Activated T-cell treated with anti-CD3 and anti-CD28 coated beads for 4 hours (primary cell): Measurements from ENCODE around the gene YPEL1.
"Not testable (repeated sequence)": the region's sequence is repeated elsewhere in the genome, so short reads cannot be mapped to it uniquely, and the experiment has no call there.

Experiments
- DNase-seq: peaks from one replicate; pipeline ENCODE4 v3.0.0-alpha.2; 2020

The YPEL1 gene

DNA sequence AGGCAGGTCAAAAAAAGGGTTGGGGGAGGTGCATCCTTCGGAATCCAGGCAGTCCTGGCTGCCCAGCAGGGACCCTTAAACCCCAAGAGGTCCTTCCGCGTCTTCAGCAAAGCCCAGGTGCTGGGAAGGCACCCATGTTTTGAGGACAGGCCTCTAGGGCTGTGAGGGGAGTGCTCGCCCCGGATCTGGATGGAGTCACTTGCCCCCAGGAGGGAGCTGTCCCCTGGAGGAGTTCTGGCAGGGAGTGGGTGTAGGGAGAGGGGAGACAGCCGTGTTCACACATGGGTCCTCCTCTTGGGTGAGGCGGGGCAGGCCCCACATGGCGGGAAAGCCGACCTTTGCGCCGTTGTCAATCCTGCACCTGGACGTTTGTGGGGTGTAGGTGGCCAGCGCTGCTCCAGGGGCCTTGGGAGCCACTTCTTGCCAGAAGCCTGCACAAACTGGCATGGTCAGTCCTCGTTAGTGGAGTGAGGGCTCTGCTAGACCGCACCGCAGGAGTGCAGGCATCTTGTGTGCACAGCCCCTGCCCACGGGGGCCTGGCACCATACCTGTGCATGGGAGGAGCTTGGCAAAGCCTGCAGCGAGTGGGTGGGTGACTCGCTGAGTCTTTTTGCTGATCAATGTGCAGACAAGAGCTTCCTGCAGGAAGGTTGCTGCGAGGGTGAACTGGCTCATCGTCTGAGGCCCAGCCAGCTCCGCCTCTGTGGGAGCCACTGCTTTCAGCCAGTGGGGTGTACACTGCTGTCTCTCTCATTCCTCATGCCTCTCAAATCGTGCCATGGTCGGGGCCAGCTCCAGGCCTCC is 53.8 kb downstream of the YPEL1 start:
- no peak for DNase-seq

DNA sequence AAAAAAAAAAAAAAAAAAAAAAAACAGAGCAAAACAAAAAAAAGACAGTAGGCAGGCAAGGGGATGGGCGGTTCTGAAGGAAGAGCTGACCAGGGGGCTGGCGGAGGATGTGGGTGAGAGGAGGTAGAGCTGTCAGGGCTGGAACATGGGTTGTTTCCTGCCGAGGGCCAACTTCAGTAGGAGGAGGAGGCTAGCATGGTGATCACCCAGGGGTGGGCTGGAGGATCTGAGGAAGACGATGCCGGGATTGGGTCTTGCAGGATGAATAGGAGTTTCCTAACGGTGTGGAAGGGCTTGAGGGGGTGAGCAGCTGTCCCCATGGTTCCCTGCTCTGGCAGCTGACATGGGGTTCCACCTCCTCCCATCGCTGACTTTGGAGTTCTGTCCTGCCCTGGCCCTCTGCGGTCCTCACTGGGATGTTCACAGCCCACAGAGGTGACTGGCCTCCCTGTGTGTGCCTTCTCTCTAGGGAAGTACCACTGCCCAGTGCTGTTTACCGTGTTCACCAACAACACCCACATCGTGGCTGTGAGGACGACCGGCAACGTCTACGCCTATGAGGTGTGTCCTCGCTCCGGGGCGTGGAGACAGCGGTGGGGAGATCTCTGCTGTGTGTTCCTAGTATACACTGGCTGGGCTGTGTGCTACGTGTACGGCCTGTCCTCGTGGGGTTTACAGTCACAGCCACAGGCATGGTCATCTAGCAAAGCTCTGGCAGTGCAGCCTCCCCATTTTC is 54.6 kb downstream of the YPEL1 start:
- no peak for DNase-seq

DNA sequence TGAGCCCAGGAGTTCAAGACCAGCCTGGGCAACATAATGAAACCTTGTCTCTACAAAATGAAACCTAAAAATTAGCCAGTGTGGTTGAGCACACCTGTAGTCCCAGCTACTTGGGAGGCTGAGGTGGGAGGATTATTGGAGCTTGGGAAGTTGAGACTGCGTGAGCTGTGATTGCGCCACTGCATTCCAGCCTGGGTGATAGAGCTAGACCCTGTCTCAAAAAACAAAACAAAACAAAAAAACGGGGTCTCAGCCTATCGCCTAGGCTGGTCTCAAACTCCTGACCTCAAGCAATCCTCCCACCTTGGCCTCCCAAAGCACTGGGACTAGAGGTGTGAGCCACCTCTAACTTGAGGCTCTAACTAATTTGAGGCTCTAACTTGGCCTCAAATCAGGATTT is 56.2 kb downstream of the YPEL1 start:
- no peak for DNase-seq

DNA sequence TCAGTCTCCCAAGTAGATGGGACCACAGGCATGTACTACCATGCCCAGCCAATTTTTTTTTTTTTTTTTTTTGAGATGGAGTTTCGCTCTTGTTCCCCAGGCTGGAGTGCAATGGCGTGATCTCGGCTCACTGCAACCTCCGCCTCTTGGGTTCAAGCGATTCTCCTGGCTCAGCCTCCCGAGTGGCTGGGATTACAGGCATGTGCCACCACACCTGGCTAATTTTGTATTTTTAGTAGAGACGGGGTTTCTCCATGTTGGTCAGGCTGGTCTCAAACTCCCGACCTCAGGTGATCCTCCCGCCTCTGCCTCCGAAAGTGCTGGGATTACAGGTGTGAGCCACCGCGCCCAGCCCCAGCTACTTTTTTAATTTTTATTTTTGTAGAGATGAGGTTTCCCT is 56.8 kb downstream of the YPEL1 start:
- not testable (repeated sequence) for DNase-seq

DNA sequence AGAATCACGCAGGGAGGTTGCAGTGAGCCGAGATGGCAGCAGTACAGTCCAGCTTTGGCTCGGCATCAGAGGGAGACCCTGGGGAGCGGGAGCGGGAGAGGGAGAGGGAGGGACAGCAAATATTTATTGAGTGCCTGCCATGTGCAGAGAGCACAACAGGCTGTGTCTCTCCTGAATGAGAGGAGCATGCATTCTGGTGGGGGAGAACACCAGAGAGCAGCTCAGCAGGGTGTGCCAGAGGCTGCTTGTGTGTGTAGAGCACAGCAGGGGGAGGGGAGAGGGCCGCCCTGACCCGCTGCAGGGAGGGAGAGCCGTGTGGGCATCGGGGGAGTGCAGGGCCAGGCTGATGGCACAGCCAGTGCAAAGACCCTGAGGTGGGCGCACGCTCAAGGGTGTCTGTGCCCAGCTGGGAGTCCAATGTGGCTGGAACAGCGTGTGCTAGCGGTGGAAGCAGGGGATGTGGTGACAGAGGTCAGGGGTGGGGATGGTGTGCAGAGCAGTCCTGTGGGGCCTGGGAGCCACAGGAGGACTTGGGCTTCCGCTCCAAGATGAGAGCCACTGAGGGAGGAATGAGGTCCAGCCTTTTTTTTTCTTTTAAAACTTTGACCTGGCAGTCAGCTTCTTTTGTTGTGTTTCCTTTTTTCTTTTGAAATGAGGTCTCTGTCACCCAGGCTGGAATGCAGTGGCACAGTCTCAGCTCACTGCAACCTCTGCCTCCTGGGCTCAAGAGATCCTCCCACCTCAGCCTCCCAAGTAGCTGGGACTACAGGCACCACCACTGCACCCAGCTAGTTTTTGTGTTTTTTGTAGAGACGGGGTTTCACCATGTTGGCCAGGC is 57.8 kb downstream of the YPEL1 start:
- no peak for DNase-seq

DNA sequence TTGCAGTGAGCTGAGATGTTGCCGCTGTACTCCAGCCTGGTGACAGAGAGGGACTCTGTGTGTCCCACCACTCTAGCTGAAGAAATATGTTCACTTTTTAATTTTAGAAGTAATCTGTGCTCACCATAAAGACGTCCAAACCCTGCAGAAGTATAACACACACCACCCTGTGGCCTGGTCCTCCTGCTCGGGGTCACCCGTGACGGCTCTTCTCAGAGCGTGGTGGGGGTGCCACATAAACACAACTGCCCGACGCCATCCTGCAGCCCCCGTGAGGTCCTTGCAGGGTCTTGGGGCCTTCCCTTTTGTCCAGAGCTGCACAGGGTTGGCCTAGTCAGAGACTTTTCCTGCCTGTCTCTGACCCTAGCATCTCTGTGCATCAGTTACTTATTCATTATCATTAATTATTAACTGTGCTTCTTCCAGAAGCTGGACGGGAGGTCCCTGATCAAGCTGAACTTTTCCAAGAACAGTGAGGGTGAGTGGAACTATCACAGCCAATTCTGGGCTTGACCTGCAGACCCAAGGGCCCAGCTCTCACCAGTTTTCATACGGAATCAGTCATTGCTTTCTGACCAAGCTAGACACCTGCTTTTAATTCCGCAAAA is 60.9 kb downstream of the YPEL1 start:
- no peak for DNase-seq

DNA sequence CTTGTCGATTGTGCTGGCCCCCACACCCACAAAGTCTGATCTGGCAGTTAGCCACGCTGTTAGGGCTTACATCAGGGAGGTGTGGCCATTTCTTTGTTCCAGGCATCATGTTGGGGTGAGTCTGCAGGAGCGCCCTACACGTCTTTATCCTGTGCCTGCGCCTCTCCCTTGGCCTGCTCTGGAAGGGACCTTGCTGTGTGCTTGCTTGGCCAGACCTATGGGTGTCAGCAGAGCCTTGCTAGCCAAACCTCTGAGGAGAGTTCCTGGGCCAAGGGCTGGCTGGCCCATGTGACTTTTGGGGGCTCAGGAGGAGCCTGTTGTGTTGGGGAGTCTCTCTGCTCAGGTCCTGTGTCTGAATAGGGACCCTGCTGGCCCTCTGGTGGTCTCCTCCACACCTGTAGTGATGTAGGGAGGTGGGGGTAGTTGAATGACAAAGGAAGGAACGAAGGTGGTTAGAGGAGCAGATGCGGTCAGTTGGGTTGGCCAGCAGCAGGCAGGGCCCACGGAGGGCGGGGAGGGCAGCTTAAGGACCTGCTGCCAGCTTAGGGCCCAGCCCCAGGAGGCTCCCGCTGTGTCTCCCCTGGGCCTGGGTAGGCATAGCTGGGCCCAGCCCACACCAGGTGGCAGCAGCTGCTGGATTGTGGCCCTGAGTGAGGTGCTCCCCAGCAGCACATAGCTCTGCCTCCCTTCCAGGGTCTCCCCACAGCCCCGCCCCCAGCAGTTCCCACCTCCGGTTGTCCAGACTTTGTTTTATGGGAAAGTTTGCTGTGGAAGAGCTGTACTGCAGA is 61.9 kb downstream of the YPEL1 start:
- no peak for DNase-seq

DNA sequence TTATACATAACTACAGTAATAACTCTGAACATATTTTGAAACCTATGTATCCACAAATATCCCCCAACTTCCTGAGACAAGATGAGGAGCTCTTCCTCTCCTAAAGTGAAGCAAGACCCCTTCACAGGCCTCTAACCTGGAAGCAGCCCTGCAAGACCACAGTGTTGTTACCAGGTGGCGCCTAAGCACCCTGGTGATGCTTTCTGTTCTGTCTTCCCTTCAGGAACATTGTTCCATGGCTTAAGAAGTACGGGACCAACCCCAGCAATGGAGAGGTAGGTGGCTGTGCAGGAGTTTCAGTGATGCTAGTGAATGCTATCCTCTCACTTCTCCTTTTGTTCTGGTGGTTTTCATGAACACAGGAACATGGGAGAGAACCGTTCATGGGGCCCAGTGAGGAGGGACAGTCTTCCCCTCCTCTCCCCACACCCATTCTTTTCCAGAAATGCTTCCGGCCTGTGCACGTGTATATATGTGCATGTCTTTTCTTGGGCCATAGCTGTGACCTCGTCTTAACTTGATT is 63.4 kb downstream of the YPEL1 start:
- DNase-seq, result no peak

DNA sequence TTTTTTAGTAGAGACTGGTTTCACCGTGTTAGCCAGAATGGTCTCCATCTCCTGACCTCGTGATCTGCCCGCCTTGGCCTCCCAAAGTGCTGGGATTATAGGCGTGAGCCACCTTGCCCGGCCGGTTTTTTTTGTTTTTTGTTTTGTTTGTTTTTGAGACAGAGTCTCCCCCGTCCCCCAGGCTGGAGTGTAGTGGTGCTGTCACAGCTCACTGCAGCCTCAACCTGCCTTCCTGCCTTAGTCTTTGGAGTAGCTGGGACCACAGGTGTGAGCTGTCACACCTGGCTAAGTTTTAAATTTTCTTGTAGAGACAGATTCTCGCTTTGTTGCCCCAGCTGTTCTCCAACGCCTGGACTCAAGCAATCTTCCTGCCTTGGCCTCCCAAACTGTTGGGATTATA is 66.6 kb downstream of the YPEL1 start:
- DNase-seq, result no peak

DNA sequence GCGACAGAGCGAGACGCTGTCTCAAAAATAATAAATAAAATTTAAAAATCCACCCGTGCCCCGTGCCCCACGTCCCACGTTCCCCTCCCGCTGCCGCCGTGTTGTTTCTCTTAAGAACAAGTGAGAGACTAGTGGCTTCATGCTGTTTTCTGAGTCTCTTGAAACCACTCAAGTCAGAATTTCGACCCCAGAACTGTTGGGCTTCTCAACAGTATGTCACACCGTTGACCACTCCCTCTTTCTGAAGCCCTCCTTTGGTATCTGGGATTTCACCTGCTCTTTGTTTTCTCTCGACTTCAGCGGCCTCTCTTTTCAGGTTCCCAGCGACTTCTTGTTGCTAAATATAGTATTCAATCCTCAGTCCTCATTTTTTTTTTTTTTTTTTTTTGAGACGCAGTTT is 68.8 kb downstream of the YPEL1 start:
- no peak for DNase-seq

DNA sequence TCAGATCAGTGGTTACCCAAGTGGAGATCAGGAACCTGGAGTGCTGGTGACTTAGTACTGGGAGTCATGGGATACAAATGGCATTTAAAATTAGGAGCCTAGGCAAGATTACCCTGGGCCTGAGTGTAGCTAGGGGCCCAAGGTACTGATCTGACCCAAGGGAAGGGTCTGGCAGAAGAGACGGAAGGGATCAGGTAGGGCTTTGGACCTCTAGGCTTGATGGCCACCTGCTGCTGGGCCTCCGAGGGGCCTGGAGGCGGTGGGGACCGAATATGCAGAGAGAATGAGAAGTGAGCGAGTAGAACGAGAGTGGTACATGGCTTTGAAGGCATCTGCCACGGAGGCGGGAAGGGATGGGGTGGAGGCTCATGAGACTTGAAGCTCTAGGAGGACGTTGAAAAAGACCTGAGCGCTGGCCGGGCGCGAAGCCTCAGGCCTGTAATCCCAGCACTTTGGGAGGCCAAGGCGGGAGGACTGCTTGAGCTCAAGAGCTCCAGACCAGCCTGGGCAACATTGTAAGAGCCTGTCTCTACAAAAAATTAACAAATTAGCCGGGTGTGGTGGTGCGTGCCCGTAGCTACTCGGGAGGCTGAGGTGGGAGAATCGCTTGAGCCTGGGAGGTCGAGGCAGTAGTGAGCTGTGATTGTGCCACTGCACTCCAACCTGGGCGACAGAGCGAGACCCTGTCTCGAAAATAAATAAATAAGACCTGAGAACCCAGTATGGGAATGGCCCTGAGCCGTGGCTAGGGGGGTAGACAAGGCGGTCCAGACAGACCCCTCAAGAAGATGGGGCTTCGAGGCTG is 70.3 kb downstream of the YPEL1 start:
- DNase-seq, result no peak

DNA sequence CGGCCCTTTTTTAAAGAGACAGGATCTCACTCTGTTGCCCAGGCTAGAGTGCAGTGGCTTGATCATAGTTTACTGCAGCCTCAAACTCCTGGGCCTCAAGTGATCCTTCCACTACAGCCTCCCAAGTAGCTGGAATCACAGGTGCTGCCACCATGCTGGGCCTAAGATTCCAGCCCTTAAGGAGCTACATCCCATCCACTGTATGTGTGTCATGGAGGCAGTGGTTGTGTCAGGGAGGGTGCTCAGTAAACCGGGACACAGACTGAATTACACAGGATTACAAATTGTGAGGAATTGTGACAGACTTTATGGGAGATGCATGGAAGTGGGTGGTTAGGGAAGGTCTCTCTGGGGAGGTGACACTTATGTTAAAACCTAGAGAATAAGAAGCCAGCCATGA is 71.9 kb downstream of the YPEL1 start:
- no peak for DNase-seq

DNA sequence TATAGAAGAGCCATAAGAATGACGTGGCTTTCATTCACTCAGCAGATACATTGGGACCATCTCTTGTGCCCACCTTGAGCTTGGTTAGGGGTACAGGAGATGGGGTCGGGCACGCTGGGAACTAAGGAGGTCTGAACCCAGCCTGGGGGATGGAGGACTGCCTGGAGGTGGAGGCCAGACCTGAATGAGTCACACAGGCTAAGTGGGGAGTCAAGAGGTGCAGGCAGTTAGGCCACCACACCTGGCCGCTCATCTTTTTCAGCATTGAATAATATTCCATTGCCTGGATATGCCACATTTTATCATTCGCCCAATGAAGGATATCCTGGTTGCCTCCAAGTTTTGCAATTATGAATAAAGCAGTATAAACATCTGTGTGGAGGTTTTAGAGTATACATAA is 73.6 kb downstream of the YPEL1 start:
- no peak for DNase-seq

DNA sequence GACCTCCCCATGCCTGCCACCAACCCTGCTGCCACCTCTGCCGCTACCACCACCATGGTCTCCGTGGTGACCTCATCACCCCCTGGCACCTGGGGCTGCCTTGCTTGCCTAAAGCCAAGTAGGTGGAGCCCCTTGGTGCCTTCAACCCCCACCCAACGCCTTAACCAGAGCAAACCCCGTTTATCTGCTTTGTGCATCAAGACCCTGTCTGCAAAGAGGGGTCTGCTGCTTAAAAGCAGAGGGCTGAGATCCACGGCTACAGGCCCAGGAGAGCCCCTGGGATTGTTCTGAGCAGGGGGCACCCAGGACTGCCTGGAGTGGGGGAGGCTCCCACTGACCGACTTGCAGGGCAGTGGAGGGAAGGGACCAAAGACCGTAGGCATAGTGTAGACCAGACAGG is 74.7 kb downstream of the YPEL1 start:
- no peak for DNase-seq

DNA sequence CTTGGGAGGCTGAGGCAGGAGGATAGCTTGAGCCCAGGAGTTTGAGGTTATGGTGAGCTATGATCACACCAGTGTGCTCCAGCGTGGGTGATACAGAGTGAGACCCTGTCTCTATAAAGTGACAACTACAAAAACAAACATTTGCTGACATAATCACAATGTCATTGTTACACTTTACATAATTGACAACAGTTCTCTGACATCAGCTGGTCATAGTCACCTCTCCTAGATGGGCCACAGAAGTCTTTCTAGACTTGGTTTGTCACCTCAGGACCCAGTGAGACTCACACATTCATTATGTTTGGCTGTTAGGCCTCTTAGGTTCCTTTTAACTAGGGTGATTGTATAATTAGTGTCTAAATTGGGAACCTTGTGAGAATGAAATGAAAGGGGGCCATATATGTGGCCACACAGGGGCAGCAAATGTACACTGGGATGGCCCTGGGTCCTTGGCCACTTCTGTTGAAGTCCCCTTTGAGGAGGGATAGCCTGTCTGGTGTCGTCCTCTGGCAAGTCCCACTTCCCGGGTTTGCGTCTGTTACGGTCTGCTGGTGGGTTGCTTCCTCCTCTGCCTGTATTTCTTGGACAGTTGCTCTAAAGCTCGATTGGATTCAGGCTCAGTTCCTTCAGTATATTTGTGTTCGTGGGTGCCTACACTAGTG is 75.6 kb downstream of the YPEL1 start:
- DNase-seq, result no peak

DNA sequence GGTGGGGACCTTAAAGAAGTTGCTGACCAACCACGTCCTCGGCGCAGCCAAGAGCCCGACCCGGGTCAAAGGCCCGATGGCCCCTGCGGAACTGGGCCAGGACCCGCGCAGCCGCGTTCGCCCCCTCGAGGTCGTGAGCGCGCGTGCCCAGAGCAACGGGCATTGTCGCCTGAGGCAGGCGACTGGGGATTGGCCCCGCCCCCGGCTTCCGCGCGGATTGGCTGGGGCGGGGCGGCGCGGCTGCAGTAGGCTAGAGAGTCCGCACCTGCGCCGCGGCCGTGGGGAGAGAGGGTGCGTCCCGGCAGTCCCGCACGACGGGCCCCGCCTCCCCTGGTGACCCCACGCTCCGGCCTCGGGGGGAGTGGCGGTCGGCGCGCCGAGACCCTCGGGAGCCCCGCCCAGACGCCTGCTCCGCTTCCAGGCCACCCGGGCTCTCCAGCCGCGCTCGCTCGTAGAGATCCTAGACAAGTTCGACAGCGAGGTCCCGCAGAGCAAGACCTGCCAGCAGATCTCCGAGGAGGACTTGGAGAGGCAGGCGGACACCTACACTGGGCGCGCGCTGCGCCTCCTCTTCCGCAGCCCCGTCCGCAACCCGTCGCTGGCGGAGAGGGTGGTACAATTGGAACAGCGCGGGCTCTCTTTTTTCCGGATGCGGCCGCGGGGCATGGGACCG is 78.1 kb downstream of the YPEL1 start:
- DNase-seq, result peak; percentile 59

DNA sequence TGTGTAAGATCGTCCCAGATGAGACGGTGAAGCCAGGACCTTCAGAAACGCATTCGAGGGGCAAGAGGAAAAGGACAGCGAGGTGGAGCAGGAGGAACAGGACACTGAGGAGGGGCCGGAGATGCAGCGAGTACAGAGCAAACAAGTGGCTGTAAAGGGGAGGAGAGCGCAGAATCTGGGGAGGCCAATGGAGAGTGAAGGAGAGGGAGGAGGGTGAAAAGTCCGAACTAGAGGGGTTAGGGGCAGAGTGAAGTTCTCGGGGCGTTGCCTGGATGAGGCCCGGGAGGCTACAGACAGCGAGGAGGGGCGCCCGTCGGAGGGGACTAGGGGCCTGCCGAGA is 78.6 kb downstream of the YPEL1 start:
- no peak for DNase-seq

DNA sequence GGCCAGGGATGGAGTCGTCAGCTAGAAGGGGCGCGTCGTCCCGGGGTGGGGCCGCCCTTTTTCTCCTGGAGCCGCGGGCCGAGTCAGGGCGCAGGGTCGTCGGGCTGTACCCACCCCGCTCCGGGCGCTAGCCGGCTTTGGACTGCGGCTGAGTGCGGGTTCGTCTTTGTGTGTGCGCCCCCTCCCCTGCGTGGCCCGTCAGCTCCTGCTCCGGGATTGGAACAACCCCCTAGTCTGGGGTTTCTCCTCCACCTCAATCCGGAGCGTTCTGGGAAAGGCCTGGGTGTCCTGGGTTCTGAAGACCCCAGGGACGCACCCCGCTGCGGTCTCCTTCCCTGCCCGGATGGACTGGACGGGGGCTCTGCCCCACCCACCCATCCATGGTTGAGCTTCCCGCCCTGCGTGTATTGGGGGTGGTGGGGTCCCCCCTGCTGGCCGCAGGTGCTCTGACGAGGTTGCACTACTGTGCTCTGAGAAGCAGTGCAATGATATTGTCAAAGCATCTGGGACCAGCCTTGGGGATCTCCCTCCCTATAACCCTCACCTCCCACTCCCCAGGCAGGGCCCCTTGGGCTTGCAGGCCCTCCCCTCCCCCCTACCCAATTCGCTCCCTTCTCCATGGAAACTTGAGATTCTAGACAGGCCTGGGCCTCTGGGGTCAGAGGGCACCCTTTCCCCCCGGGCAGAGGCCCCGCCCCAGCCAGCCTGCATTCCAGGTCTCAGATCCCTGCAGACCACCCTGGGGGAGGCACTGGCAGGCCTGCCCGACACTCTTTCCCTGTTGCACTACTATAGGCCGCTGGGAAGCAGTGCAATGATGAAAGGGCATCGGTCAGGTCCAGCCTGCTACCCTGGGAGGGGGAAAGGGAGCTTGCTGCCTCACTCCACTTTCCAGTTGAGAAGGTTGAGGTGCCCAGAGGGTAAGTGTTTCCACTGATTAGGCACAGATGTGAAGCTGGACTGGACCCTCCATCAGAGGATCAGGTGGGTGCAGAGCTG is 82.7 kb downstream of the YPEL1 start:
- no peak for DNase-seq

DNA sequence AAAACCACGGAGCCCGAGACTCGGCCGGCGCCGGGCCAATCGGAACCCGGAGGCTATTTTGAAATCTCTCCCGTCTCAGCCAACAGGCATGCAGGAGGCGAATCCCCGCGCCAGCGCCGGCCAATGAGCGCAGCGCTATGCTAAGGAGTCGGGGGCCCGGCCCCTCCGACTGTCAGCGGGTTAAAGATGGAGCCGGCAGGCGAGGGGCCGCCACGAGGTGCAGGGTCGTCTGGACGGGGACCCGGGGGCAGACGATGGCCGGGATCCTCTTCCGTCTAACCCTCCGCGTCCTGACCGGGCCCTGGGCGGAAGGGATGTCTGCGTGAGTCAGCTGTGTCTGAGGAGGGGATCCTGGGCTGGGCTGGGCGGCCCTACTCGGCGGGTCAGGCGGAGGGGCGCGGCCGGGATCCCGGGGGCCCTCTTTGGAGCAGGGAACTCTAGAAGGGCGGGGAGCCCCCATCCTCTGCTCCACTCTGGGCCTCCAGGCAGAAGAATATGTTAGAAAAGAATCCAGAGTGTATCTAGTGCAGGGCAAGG is 83.5 kb downstream of the YPEL1 start:
- DNase-seq, result peak; percentile 66
